ENCODE results near the gene SPATA31C2. TPM values are rescaled to one million over a fixed set of nuclear protein-coding genes. Genes with fewer than 3 reads are reported as not detected.

The SPATA31C2 gene
- total RNA-seq, 1 experiment from 2014 or later: 0.53 TPM

GRCh38 chr9:88106492-88106891, 31.8 kb downstream of the SPATA31C2 start:
- H3K4me1 ChIP-seq: no peaks in the 10 kb centered on the region
- H3K36me3 ChIP-seq: no peaks in the 10 kb centered on the region
- no peaks in the 10 kb centered on the region for H3K9me3 ChIP-seq (replicated peaks)
- no peaks in the 10 kb centered on the region for H3K27me3 ChIP-seq
- H3K27ac ChIP-seq: no peak overlapping the region
- H3K4me3 ChIP-seq: no peak overlapping the region
- DNase-seq: peak; percentile 11 to 41

DNA sequence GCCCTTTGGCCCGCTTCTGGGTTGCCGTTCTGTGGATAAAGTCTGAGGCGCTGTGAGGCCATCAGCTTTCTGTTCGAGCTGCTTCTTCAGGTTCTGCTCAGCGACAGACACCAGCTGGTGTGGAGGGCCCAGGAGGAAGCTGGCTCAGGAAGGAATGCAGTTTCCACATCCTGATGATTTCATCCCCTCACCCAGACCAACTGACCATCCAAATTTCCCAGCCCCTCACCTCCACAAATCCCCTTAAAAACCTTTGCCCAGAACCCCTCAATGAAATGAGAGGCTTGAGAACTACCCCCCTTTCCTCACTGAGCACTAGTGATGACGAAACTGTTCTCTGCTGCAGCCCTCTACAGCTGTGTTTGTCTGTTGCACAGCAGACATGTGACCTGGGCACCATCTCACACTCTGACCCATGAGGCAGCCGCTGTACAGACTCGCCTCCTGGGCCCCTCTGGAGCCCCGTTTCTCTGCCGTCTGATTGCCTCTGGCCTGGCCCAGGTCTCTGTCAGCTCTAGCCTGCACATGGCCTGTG, 45.4 kb downstream of the SPATA31C2 start:
- Histone ChIP-seq H3K4me1 (peaks cover 3% of the 10 kb centered on the region; the same call in 1 of the 2 replicates), H3K9me3 (replicated peaks) (no peaks in the 10 kb centered on the region; the same call in 1 of the 2 replicates), H3K27me3 (no peaks in the 10 kb centered on the region; the same call in 1 of the 2 replicates), H3K27ac (peak overlapping the region; percentile 74), H3K4me3 (peak overlapping the region; percentile 54), H3K36me3 (no peaks in the 10 kb centered on the region)
- DNase-seq: peak; percentile 82 to 87

- no peak for DNase-seq
- H3K9me3 ChIP-seq (replicated peaks): no peaks in the 10 kb centered on the region; the same call in 1 of the 2 replicates
- no peaks in the 10 kb centered on the region; the same call in 1 of the 2 replicates for H3K27me3 ChIP-seq
- no peaks in the 10 kb centered on the region for H3K36me3 ChIP-seq
- H3K27ac ChIP-seq: no peak overlapping the region
- no peak overlapping the region for H3K4me3 ChIP-seq
- H3K4me1 ChIP-seq: peaks cover 3% of the 10 kb centered on the region; the same call in 1 of the 2 replicates
These were observed 48.1 kb downstream of the SPATA31C2 start for GRCh38 chr9:88090151-88090581.

DNA sequence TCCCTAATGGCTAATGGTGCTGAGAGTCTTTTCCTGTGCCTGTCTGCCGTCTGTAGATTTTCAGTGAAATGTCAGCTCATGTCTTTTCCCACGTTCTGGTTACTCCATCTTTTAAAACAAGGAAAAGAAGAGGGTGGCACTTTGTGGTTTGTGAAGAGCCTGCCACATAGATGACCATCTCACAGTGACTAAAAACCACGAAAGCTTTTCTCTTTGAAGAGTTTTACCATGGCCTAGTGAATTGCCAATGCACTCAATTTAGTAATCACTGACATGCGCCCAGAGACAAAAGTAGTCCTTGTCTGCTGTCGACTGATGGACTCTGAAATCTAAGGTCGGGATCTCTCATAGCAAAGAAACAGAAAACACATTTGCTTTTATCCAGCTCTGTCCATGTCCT, 50.4 kb downstream of the SPATA31C2 start:
- no peak for DNase-seq
- Histone ChIP-seq H3K27me3 (no peaks in the 10 kb centered on the region; the same call in 1 of the 2 replicates), H3K27ac (no peak overlapping the region), H3K4me3 (no peak overlapping the region), H3K36me3 (no peaks in the 10 kb centered on the region), H3K9me3 (replicated peaks) (no peaks in the 10 kb centered on the region; the same call in 1 of the 2 replicates), H3K4me1 (peaks cover 3% of the 10 kb centered on the region; the same call in 1 of the 2 replicates)

- H3K9me3 ChIP-seq (replicated peaks): no peaks in the 10 kb centered on the region
- H3K4me1 ChIP-seq: no peaks in the 10 kb centered on the region
- H3K4me3 ChIP-seq: no peak overlapping the region
- H3K36me3 ChIP-seq: no peaks in the 10 kb centered on the region
- H3K27ac ChIP-seq: no peak overlapping the region
- no peaks in the 10 kb centered on the region; the same call in 1 of the 2 replicates for H3K27me3 ChIP-seq
- DNase-seq: no peak
These were observed 52.8 kb downstream of the SPATA31C2 start for GRCh38 chr9:88085476-88085875.

- DNase-seq: no peak
- H3K27me3 ChIP-seq: no peaks in the 10 kb centered on the region; the same call in 1 of the 2 replicates
These were observed 53.7 kb downstream of the SPATA31C2 start for GRCh38 chr9:88084357-88085183.

More at GRCh38 chr9:88084357-88085183, 53.7 kb downstream of the SPATA31C2 start:
- Histone ChIP-seq H3K9me3 (replicated peaks) (no peaks in the 10 kb centered on the region), H3K36me3 (no peaks in the 10 kb centered on the region), H3K27ac (no peak overlapping the region), H3K4me3 (no peak overlapping the region), H3K4me1 (no peaks in the 10 kb centered on the region)

Other genes starting within 250 kb of the SPATA31C2 start
- 0.10 and 0.14 TPM in 2 replicates for gene SPATA31C1, start 220.5 kb downstream of the SPATA31C2 start, total RNA-seq (2014; rRNA removed; shearing (Covaris generic))
- 3.7 and 4.8 TPM in 2 replicates for gene CDK20, start 163.9 kb downstream of the SPATA31C2 start, total RNA-seq (2014; rRNA removed; shearing (Covaris generic))
- 79.9 and 82.5 TPM in 2 replicates for gene SPIN1, start 250.0 kb upstream of the SPATA31C2 start, total RNA-seq (2014; rRNA removed; shearing (Covaris generic))